Thyroid gland (tissue), 4 donors: ENCODE results near the gene PTCD3.

Source experiments
- POLR2A ChIP-seq, 2 donors: fragments of 450-650 bp; IDR thresholded peaks; one replicate each; pipeline ENCODE4 v1.6.1; 2017; ENCODE audit warnings: antibody characterized with exemption in 2 of 2, mild to moderate bottlenecking in 2 of 2, moderate library complexity in 1 of 2
- TF ChIP-seq, protein P1 (sequence below), 6 experiments: fragments of 200-600 bp in 3 of 6; fragments of 450-650 bp in 3 of 6; sonication (generic) in 3 of 6; IDR thresholded peaks; one replicate each; pipeline ENCODE4 v1.5.1; 2016 to 2019; ENCODE audit warnings: antibody characterized with exemption in 6 of 6, mild to moderate bottlenecking in 2 of 6, inconsistent platforms in 1 of 6, moderate library complexity in 1 of 6

DNA sequence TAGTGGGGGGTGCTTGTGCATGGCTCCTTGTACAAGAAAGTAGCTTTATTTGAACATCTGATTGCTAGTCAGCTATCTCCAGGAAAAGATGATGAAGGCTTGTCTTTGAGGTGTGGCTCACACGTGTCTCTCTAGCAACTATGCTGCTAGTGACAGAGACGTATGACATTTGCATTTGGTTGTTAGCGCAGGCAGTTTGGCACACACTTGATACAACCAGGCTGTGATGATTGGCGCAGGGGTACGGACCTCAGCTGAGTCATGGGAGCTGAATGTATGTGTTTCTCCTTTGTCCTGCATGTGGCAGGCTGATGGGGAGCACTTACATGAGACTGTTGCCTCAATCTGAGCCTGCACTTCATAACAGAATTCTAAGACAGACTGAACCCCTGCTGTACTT lies 29.6 kb downstream of the PTCD3 start:
- TF ChIP-seq, protein P1, sequence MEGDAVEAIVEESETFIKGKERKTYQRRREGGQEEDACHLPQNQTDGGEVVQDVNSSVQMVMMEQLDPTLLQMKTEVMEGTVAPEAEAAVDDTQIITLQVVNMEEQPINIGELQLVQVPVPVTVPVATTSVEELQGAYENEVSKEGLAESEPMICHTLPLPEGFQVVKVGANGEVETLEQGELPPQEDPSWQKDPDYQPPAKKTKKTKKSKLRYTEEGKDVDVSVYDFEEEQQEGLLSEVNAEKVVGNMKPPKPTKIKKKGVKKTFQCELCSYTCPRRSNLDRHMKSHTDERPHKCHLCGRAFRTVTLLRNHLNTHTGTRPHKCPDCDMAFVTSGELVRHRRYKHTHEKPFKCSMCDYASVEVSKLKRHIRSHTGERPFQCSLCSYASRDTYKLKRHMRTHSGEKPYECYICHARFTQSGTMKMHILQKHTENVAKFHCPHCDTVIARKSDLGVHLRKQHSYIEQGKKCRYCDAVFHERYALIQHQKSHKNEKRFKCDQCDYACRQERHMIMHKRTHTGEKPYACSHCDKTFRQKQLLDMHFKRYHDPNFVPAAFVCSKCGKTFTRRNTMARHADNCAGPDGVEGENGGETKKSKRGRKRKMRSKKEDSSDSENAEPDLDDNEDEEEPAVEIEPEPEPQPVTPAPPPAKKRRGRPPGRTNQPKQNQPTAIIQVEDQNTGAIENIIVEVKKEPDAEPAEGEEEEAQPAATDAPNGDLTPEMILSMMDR (IDR thresholded peaks at IDR 0.05), result no peak
- no peak for TF ChIP-seq POLR2A (IDR thresholded peaks at IDR 0.05)
